HG03460 (cell line): ENCODE measurements around the gene VAV2.

Experiments used
- ATAC-seq: cut with Tn5 transposase; IDR thresholded peaks from one replicate; pipeline ENCODE4 v1.9.1; 2021; ENCODE audit not compliant: unreplicated experiment

The VAV2 gene, protein sequence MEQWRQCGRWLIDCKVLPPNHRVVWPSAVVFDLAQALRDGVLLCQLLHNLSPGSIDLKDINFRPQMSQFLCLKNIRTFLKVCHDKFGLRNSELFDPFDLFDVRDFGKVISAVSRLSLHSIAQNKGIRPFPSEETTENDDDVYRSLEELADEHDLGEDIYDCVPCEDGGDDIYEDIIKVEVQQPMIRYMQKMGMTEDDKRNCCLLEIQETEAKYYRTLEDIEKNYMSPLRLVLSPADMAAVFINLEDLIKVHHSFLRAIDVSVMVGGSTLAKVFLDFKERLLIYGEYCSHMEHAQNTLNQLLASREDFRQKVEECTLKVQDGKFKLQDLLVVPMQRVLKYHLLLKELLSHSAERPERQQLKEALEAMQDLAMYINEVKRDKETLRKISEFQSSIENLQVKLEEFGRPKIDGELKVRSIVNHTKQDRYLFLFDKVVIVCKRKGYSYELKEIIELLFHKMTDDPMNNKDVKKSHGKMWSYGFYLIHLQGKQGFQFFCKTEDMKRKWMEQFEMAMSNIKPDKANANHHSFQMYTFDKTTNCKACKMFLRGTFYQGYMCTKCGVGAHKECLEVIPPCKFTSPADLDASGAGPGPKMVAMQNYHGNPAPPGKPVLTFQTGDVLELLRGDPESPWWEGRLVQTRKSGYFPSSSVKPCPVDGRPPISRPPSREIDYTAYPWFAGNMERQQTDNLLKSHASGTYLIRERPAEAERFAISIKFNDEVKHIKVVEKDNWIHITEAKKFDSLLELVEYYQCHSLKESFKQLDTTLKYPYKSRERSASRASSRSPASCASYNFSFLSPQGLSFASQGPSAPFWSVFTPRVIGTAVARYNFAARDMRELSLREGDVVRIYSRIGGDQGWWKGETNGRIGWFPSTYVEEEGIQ

DNA sequence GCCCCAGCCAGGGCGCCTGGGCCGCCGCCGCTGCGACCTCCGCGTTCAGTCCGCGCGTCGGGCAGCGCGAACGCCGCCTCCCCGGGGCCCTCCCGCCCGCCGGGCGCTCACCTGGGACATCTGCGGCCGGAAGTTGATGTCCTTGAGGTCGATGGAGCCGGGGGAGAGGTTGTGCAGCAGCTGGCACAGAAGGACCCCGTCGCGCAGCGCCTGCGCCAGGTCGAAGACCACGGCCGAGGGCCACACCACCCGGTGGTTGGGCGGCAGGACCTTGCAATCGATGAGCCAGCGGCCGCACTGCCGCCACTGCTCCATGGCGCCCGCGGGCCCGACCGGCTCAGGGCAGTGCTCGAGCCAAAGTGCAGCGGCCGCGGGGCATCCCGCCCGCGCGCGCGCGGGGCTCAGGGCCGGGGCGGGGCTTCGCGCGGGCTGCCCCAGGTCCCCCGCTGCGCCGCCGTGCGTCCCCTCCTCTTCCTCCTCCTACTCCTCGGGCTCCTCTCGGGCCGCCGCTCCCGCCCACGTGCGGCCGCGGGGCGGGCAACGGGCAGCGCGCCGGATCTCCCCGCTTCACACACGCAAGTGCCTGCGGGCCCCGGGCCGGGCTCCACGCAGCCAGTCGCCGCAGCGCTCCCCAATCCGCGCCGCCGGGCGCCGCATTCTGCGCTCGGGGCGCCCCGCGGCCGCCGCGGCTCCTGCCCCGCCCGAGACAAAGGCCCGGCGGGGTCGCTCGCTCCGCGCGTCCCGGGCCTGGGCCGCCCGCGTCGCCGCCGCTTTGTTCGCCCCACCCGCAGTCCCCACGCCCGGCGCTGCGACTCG lies at the start of gene VAV2:
TSS of gene VAV2 (minus strand) at position 361 of the 816 bp plus-strand sequence. CDS start at position 315, 46 bp downstream.
- peak; percentile 49 for ATAC-seq

DNA sequence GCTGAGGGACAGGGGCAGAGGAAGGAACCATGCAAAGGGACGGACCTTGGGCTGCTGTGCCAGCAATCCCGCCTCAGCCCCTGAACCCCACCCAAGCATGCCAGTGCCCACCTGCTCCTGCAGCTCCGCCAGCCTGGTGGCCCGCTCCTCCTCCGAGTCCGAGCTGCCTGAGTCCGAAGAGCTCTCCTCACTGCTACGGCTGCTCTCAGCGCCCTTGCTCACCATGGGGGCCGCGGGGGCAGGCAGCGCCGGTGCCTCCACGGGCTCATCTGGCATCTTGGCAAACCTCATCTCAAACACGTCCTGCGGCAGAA lies 49.5 kb upstream of the VAV2 start:
- ATAC-seq = no peak

DNA sequence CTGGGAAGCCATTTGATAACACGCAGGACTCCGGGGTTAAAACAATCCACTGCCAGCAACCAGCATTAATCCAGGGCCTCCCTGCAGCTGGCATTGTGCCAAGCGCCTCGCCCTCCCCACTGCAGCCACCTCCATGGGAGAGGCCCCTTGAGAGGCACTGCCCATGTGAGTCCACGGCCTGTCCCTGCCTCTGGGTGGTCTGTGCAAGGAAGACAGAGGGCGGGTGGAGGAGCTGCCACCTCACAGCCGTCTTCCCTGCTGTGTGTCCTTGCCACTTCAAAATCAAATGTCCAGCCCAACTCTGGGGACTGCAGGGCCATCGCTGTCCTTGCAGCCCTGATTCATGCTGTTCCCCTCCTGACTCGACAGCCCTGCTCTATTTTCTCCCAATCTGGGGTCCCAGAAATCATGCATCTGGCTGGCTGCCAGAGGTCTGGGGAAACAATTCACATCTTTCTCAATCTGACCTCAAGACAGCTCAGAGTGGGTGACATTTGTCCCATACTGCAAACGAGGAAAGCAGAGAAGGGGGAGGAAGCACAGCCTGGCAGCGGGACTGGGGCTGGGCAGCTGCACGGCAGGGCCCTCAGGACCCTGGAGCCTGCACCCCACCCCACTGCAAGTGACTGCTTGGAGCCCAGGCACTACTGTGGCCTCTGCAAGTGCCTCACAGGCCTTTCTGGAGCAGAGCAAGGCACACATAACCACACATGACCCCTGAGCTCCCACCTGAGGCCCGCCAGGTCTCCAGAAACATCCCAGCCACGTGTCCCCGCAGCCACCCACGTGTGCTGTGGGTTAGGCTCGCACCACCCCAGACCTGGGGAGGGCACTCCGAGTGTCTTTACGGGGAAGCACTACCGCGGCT lies 48.9 kb upstream of the VAV2 start:
- no peak for ATAC-seq

DNA sequence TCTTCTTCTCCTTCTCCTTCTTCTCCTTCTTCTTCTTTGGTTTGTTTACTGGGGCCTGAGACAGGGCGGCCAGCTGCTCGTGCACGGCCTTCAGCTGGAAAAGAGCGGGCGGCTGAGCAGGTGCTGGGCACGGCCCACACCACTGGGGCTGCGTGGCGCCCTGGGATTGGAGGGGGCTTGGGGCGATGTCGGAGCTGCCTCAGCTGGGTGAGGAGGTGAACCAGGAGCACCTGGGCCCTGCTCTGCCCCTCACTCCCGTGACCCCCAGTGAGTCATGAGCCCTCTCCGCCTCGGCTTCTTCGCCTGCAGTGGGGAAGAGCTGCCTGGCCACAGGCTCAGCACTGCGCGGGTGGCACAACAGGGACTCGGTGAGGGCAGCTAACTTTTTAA lies 48.0 kb upstream of the VAV2 start:
- no peak for ATAC-seq

DNA sequence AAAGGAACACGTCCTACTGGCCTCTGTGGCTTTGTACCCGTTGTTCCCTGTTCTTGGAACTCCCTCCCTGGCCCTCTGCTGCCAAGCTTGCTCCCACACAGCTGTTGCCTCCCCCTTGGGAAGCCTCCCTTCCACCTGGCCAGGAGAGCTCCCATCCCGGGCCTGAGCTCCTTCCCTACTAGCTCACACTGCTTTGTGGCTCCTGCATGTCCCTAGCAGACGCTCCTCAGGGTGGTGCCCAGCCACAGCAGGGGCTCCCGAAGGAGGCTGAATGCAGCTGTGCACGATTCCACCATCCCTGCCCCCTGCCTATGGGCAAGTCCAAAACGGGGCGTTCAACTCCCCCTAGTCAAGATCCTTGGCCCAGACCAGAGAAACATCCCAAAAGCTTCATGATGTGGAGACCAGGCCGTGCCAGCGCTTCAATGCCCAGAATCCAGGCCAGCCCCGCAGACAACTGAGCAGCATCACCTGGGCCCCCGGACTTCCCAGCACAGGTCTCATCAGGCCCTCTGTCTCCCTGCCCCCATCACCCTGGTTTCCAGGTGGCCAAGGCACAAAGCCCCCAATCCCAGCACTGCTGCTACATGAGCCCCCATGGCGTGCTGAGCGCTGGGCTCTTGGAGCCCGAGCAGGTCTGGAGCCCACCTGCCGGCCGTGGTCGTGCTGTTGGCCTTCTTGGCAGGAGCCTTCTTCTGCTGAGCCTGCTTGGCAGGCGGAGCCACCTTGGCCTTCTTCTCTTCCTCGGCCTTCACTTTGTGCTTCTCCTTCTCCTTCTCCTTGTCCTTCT lies 47.5 kb upstream of the VAV2 start:
- ATAC-seq = no peak

DNA sequence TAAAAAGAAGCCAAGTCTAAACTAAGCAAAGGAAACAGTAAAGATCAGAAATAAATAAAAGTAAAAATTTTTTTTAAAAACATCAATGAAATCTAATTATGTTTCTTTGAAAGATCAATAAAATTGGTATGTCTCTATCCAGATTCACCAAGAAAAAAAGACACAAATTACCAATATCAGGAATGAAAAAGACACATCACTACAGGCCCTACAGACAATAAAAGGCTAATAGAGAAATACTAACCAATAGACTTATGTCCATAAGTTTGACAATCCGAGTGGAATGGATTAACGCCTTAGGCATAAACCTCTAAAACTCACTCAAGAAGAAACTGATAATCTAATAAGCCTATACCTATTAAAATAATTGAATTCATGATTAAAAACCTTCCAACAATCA lies 45.5 kb upstream of the VAV2 start:
- no peak for ATAC-seq

DNA sequence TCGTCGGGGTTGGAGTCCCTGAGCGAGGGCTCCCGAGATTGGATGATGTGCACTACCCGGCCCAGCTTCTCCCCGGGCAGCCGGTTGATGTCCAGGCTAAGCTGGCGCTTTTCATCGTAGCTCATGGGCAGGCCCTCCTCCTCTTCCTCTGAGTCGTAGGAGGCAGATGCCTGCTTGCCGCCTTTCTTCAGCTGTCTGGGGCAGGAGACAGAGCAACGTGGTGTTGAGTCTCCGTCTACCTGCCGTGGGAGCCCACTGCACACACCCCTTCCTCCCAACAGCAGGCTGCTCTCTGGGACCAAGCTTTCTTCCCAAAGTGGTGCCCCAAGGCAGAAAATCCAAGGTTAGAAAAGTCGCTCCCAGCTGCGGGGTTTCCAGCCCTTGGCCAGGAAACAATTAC lies 44.0 kb upstream of the VAV2 start:
- no peak for ATAC-seq

DNA sequence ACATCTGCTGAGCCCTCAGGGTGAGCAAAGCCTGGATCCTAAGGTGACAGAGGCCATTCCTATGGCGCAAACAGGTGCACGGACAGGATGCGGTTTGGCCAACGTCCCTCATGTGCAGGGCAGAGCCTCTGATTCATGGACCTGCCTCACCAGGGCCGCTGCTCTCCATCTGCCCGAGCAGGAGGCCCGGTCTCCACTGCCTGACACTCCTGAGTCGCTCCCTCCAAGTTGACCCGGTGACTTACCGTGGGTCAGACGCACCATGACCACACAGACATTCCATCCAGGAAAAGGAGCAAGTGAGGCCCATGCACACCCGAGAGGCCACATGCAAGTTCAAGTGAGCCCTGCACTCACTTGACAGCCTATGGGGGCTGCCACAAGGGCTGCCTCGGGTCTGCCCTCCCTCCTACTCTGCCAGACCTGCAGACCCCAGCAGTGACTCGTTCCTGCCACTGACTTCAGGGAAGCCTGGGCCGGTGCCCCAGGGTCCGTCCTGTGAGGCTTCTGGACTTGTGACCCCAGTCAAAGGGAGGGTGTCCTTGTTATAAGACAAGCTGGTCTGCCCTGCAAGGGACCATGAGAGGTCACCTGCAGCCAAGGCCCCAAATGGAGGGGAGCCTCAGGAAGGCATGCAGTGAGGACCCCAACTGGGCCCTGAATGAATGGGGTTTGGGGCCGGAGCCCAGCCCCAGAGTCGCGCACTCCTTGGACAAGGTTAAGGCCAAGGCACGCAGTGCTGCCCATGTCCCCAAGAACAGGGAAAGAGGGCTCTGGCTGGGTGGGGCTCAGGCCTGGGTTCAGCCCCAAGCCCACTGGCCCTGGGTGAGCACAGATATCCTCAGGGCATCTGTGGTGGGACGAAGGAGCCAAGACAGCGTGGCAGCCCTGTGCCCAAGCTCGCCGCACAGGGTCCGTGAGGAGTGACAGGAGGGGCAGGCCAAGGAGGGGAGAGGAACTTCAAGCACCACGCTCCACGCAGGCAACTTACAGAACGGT lies 43.2 kb upstream of the VAV2 start:
- ATAC-seq = no peak

DNA sequence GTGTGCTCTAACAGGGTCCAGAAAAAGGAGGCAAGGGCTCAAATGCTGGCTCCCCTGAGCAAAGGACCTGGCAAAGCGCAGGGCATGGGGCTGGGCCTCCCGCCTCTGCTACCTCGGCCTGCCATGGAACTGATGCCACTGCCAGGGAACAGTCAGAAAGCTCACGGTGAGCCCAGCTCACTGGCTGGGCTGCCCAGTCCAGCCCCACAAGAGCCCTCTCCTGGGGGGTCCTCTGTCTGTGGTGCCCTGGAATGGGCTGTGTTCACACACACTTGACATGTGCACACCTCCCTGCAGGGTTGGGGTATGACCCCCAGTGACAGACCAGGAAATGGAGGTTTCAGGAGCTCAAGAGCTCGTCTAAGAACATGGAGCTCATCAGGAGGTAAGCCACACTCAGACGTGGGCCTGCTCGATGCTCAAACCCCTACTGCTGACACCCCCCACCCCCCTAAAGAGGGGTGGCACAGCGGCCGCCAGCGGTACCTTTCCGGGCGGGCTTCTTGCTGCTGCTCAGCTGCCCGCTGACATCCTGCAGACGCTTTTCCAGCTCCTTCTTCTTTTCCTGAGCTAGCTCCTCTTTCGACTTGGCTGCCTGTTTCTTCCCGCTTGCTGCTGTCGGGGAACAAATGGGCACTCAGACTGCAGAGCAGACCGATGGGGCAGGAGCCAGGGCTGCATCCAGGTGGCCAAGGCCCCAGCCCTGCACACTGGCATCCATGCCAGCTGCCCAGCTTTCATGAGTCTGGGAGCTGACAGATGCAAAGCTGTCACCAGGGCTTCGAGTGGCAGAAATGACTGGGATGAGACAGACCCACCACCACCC lies 42.3 kb upstream of the VAV2 start:
- no peak for ATAC-seq

DNA sequence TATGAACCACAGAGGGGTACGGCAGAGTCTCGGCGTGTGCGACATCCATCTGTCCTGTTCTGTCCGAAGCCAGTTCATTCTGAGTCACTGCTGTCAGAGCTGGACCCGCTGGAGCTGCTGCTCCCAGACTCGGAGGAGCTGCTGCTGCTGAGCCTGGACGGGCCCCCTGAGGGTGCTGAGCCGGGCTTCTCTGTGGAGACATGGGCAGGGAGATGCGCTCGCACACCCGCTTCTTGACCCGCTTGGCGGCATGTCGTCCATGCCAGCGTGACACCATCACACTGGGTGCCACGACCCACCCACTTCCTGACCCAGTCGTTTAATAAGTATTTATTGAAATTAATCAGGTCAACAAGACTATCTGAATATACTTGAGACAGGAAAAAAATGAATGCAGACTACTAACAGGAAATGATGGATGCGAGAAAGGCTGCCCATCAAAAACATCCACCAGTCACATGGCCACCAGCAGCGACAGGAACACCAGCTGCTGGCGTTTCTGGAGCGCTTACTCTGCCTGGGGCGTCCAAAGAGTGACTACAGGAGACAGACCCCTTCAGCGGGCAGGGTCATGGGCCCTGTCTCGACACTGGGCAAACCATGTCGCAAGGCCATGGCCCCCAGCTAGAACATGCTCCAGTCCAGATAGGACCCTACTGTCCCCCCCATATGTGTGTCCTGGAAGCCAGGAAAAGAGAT lies 41.5 kb upstream of the VAV2 start:
- no peak for ATAC-seq

DNA sequence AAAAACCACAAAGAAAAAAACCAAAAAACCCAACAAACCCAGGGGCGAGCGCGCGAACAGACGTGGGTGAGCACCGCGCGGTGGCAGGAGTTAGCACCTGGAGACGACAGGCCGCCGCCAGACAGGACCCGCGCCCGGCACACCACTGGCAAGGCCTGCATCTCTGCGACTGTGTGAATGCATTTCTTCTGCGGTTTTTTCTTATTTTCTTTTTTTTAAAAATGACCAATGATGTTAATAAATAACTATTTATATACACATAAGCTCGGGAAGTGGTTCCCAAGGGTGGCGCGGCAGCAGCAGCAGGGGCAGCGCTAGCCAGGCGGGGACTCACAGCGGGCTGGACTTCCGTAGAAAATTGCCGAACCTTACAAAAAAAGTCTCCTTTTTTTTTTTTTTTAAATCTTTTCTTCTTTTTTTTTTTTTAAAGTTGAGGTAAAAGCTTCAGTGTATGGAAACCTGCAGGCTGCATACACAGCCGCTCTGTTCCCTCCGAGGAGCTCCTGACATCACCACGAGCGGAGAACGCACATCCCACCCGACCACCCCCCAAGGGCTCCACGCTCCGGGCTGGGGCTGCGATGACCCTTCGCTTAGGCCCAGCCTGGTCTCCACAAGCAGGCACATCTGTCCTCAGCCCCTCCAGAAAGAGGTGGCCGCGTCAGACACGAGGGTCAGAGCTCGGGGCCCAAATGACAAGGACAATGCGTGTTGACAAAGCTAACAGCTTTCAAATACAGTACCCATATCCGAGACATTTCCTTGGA lies 40.5 kb upstream of the VAV2 start:
- ATAC-seq = no peak

DNA sequence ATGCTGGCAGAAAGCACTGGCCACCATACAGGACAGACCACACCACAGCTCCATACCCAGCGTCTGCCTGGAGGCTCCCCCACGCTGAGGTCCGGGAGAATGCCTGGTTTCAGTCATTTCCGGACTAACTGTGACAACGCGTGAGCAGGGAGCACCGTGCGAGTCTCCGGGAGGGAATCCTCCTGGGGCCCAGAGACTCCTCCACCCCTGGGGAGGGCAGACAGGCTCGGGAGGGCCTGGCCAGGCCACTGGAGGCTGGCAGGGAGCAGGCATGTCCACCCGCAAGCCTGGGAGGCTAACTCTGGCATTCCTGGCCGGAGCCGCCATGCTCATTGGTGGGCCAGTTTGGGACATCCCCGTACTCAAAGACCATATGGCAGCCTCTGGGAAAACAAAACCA lies 39.7 kb upstream of the VAV2 start:
- no peak for ATAC-seq

DNA sequence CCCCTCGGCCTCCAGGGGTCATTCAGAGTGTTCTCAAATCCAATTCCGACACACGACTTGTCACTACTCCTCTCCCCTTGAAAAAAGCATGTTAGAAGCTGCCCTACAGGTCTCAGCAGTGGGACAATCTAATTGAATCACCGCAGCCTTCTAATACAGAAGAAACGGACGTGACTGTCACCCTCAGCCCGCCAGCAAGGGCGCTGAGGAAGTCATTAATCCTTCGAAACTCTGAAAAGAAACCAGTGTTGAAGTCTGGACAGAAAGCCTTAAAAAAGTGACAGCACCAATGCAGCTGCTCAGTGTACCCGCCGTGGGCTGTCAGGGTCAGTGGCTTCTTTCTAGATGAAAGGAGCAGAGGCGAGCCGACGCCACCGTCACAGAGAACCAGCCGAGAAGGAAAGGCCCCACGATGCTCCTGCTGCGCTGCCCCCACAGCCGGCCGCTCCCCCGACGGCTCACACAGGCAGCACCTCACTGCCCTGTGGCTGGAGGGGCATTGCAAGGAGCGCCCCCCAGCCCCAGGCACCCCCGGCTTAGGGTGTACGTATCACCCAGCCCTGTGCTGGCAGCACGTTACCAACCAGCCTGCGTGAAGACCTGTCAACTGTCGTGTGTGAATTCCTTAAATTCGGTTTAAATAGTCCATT lies 38.8 kb upstream of the VAV2 start:
- ATAC-seq = no peak

DNA sequence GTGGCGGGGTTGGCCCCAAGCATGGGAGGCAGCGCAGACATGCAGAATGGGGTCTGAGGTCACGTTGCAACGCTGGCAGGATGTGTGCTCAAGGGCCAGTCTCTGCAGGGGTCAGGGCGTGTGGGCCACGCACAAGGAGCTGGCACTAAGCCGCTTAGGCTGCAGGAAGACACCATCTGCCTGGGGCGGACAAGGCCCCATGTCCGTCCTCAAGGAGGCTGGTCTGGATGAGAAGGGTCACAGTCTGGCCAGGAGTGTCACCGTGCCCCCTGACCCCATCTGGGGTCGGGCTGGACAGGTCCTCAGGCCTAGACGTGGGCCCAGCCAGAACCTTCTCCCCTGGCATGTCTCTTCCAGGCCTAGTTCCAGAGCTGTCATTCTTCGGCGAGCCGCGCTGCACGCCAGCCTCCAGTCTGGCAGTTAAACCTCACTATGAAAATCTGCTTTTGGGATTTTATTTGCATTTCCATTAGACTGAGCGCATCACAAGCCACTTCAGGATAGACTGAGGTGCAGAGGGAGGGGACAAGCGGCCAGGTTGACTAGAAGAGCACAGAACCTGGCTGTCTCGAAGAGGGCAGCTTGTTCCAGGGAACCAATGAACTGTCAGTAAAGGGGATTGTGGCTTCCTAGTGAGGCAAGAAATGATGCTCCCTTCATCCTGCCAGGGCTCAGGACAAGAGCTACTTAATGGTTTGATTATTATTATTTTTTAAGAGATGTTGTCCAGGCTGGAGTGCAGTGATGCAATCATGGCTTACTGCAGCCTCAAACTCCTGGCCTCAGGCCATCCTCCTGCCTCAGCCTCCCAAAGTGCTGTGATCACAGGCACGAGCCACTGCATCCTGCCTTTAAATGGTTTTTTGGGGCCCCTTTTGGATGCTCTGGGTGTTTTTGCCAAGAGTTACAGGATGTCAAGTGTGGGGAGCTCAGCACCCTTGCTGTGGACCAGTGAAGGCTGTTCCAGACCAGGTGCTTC lies 37.4 kb upstream of the VAV2 start:
- ATAC-seq = no peak
